Inflammatory macrophage (primary cell): ENCODE measurements around the gene XPR1.

Experiments
- DNase-seq, 2 donors: peaks; one replicate each; pipeline ENCODE4 v3.0.0-alpha.2; 2020 to 2022

The XPR1 gene

GRCh38 chr1:180896161-180896560 is 264.3 kb downstream of the XPR1 start:
- no peak for DNase-seq

GRCh38 chr1:180898441-180899219 is 266.8 kb downstream of the XPR1 start:
- DNase-seq = no peak

- no peak for DNase-seq
These were observed 267.4 kb downstream of the XPR1 start for GRCh38 chr1:180899262-180899661.

- DNase-seq = no peak
These were observed 269.5 kb downstream of the XPR1 start for GRCh38 chr1:180901076-180901990.

GRCh38 chr1:180902541-180902940 is 270.7 kb downstream of the XPR1 start:
- no peak for DNase-seq

GRCh38 chr1:180905927-180906326 is 274.1 kb downstream of the XPR1 start:
- no peak for DNase-seq

- DNase-seq = no peak
These were observed 274.7 kb downstream of the XPR1 start for GRCh38 chr1:180906511-180906910.

- DNase-seq = no peak
These were observed 275.7 kb downstream of the XPR1 start for GRCh38 chr1:180907313-180908055.

GRCh38 chr1:180908074-180908765 is 276.4 kb downstream of the XPR1 start:
- DNase-seq = no peak

- DNase-seq = no peak
These were observed 277.2 kb downstream of the XPR1 start for GRCh38 chr1:180909005-180909414.

- DNase-seq = no peak
These were observed 277.7 kb downstream of the XPR1 start for GRCh38 chr1:180909462-180909976.

- no peak for DNase-seq
These were observed 279.9 kb downstream of the XPR1 start for GRCh38 chr1:180911640-180912191.

GRCh38 chr1:180912211-180912800 is 280.5 kb downstream of the XPR1 start:
- DNase-seq = no peak

GRCh38 chr1:180912801-180913565 is 281.2 kb downstream of the XPR1 start, which contains the start of gene KIAA1614:
Gene KIAA1614, plus strand, starts transcription at chr1:180912897. Its CDS starts 347 bp downstream, at chr1:180913244.
- peak; percentile 19 to 52 for DNase-seq

- DNase-seq = no peak
These were observed 283.7 kb downstream of the XPR1 start for GRCh38 chr1:180915426-180915965.

- no peak for DNase-seq
These were observed 284.4 kb downstream of the XPR1 start for GRCh38 chr1:180916012-180916770.

- no peak for DNase-seq
These were observed 284.9 kb downstream of the XPR1 start for GRCh38 chr1:180916771-180917170.

GRCh38 chr1:180917306-180918065 is 285.7 kb downstream of the XPR1 start:
- no peak for DNase-seq

- DNase-seq = no peak
These were observed 286.7 kb downstream of the XPR1 start for GRCh38 chr1:180918519-180918918.
